HFF-Myc (cell line): Measurements from ENCODE around the gene DDX10.

Experiments
- DNase-seq: peaks from one replicate; pipeline ENCODE4 v3.0.0-alpha.2; 2011; ENCODE audit warnings: low read depth; ENCODE audit errors: extremely low read depth
- H3K4me3 ChIP-seq: replicated peaks from 2 replicates; pipeline ENCODE4 v1.5.1; 2011; ENCODE audit warnings: low read depth, mild to moderate bottlenecking, control low read depth, low read length
- CTCF ChIP-seq: IDR thresholded peaks from 2 replicates; pipeline ENCODE4 v1.5.1; 2012; ENCODE audit warnings: mild to moderate bottlenecking, low read depth, low read length, control low read depth; ENCODE audit errors: missing control alignments

DDX10 gene

GRCh38 chr11:108757630-108758029 is 92.8 kb downstream of the DDX10 start:
- TF ChIP-seq CTCF = no peak
- no peak for DNase-seq

GRCh38 chr11:108758458-108758857 is 93.6 kb downstream of the DDX10 start:
- H3K4me3 ChIP-seq = no peak overlapping the region
- no peak for TF ChIP-seq CTCF

More at GRCh38 chr11:108757630-108758029, 92.8 kb downstream of the DDX10 start:
- H3K4me3 ChIP-seq = no peak overlapping the region

GRCh38 chr11:108766596-108767173 is 101.8 kb downstream of the DDX10 start:
- no peak for DNase-seq
- TF ChIP-seq CTCF = no peak
- no peak overlapping the region for H3K4me3 ChIP-seq

More at GRCh38 chr11:108758458-108758857, 93.6 kb downstream of the DDX10 start:
- no peak for DNase-seq

GRCh38 chr11:108768370-108768769 is 103.5 kb downstream of the DDX10 start:
- DNase-seq = no peak
- no peak overlapping the region for H3K4me3 ChIP-seq
- TF ChIP-seq CTCF = no peak

GRCh38 chr11:108768964-108769363 is 104.1 kb downstream of the DDX10 start:
- no peak overlapping the region for H3K4me3 ChIP-seq
- no peak for DNase-seq
- no peak for TF ChIP-seq CTCF

- no peak for TF ChIP-seq CTCF
- DNase-seq = no peak
- no peak overlapping the region for H3K4me3 ChIP-seq
Measured at GRCh38 chr11:108774037-108774730, 109.3 kb downstream of the DDX10 start.
